ENCODE measurements around the gene DHRS9.

DNA sequence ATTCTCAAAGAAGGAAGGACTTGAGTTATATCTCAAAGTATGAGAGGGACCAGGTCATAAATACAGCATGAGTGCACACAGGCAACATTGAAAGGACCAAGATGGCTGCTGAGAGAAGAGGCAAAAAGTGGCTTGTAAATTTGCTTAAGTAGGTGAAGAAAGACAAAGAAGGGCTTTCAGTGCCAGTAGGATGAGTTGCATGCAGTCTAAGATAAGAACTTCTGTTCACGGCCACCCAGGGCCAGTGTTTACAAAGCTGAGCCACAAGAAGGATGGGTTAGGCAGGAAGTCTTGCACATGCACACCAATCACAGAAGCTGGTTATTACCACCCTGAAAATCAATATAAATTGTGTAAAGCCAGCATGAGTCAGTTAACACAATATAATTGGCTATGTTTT is 35.1 kb upstream of the DHRS9 start:
- TF ChIP-seq EZH2phosphoT487 (IDR thresholded peaks at IDR 0.05; ENCODE audit: low read depth): no peak
- TF ChIP-seq, protein P1, sequence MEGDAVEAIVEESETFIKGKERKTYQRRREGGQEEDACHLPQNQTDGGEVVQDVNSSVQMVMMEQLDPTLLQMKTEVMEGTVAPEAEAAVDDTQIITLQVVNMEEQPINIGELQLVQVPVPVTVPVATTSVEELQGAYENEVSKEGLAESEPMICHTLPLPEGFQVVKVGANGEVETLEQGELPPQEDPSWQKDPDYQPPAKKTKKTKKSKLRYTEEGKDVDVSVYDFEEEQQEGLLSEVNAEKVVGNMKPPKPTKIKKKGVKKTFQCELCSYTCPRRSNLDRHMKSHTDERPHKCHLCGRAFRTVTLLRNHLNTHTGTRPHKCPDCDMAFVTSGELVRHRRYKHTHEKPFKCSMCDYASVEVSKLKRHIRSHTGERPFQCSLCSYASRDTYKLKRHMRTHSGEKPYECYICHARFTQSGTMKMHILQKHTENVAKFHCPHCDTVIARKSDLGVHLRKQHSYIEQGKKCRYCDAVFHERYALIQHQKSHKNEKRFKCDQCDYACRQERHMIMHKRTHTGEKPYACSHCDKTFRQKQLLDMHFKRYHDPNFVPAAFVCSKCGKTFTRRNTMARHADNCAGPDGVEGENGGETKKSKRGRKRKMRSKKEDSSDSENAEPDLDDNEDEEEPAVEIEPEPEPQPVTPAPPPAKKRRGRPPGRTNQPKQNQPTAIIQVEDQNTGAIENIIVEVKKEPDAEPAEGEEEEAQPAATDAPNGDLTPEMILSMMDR (IDR thresholded peaks at IDR 0.05; ENCODE audit: low read depth, low read length): no peak
